HG03442 (cell line): Measurements from ENCODE around the gene FAM72C.
"Not testable (repeated sequence)": the region's sequence is repeated elsewhere in the genome, so short reads cannot be mapped to it uniquely, and the experiment has no call there.

Experiments used
- ATAC-seq: cut with Tn5 transposase; IDR thresholded peaks from one replicate; pipeline ENCODE4 v1.9.1; 2021; ENCODE audit warnings: mild to moderate bottlenecking, moderate library complexity; ENCODE audit not compliant: unreplicated experiment

FAM72C gene

GRCh38 chr1:143913705-143914104, 58.1 kb downstream of the FAM72C start:
- ATAC-seq, result not testable (repeated sequence)
